HepG2 (cell line): ENCODE measurements around the gene GPT2. TPM values are rescaled to one million over a fixed set of nuclear protein-coding genes. Genes with fewer than 3 reads are reported as not detected.

Experiments
- ATAC-seq: fragments of 200-7000 bp; cut with Tn5 transposase; 3 replicates; pipeline ENCODE4 v1.9.1; 2020; ENCODE audit warnings: mild to moderate bottlenecking, moderate library complexity
- BruUV-seq: library from RNA; stranded (reverse); fragments of 400-500 nt; replicated peaks from 2 replicates; lab custom pipeline; 2021; lab: Mats Ljungman, UMichigan
- CTCF ChIA-PET: fragments of 300-600 bp; formaldehyde crosslinking; extraction: SDS; loops from one replicate; lab custom pipeline; 2021; ENCODE audit warnings: low total read pairs, inconsistent platforms, low intra/inter-chr PET ratio; lab: Yijun Ruan, JAX
- POLR2A ChIA-PET: fragments of 350-600 bp; sonication (Branson Sonifier 250); formaldehyde crosslinking; loops from one replicate; lab custom pipeline; 2020; ENCODE audit warnings: antibody characterized with exemption, inconsistent platforms; lab: Yijun Ruan, JAX
- DNase-seq: peaks from one replicate; pipeline ENCODE4 v3.0.0-alpha.2; 2015; ENCODE audit warnings: low spot score
- FAIRE-seq: peaks from 3 replicates; lab custom pipeline; 2011; peaks lifted over from hg19 to GRCh38; lab: Jason Lieb, UNC
- H2AFZ ChIP-seq: one replicate; pipeline ENCODE4 v1.6.1; 2011; ENCODE audit warnings: low read length, inconsistent platforms
- H3K27ac ChIP-seq: fragments of 300-600 bp; 3 replicates; pipeline ENCODE4 v1.8.0; 2011; ENCODE audit warnings: mixed run types, mild to moderate bottlenecking, mixed read lengths, low read length, inconsistent platforms; ENCODE audit not compliant: insufficient read depth; ENCODE audit errors: extremely low read length
- H3K27me3 ChIP-seq, 2 experiments: fragments of 200-600 bp in 1 of 2; 2 replicates in 1 of 2; 3 replicates in 1 of 2; pipeline versions ENCODE4 v1.6.0 to v1.8.0; 2011; ENCODE audit warnings: low read length in 2 of 2, mild to moderate bottlenecking in 2 of 2, moderate library complexity in 2 of 2, inconsistent platforms in 1 of 2; ENCODE audit not compliant: insufficient read depth in 2 of 2, control insufficient read depth in 1 of 2
- H3K36me3 ChIP-seq, 2 experiments: fragments of 200-600 bp in 1 of 2; replicated peaks in 1 of 2; 2 replicates in 1 of 2; 3 replicates in 1 of 2; pipeline versions ENCODE4 v1.5.1 to v1.8.0; 2011; ENCODE audit warnings: low read length in 2 of 2, inconsistent platforms in 1 of 2; ENCODE audit not compliant: insufficient read depth in 2 of 2, control insufficient read depth in 1 of 2
- H3K4me1 ChIP-seq: 2 replicates; pipeline ENCODE4 v1.5.1; 2012; ENCODE audit warnings: low read length, inconsistent platforms; ENCODE audit not compliant: insufficient read depth
- H3K4me2 ChIP-seq: 2 replicates; pipeline ENCODE4 v1.6.0; 2011; ENCODE audit warnings: low read depth, low read length, inconsistent platforms
- H3K4me3 ChIP-seq, 3 experiments: fragments of 200-600 bp in 1 of 3; sonication (generic), shearing (Covaris generic) in 1 of 3; replicated peaks in 1 of 3; 2 replicates each; pipeline ENCODE4 v1.5.1; 2011 to 2016; ENCODE audit warnings: low read length in 3 of 3, inconsistent platforms in 2 of 3, low read depth in 2 of 3, mild to moderate bottlenecking in 2 of 3, control low read depth in 1 of 3, mixed read lengths in 1 of 3; ENCODE audit not compliant: insufficient read depth in 1 of 3
- H3K79me2 ChIP-seq: one replicate; pipeline ENCODE4 v1.6.1; 2011; ENCODE audit warnings: low read length, inconsistent platforms; ENCODE audit not compliant: insufficient read depth
- H3K9ac ChIP-seq: 2 replicates; pipeline ENCODE4 v1.6.0; 2011; ENCODE audit warnings: mild to moderate bottlenecking, low read depth, low read length, inconsistent platforms; ENCODE audit not compliant: insufficient read depth
- H3K9me3 ChIP-seq: 2 replicates; pipeline ENCODE4 v1.5.1; 2012; ENCODE audit warnings: mild to moderate bottlenecking, low read length
- H4K20me1 ChIP-seq: 2 replicates; pipeline ENCODE4 v1.6.0; 2011; ENCODE audit warnings: inconsistent platforms, mild to moderate bottlenecking, low read length, moderate library complexity; ENCODE audit not compliant: insufficient read depth
- ATF3 ChIP-seq: sonication (generic); formaldehyde crosslinking; IDR thresholded peaks from 2 replicates; pipeline ENCODE4 v1.4.0; 2020; ENCODE audit warnings: missing genetic modification reagents
- E2F5 ChIP-seq: sonication (generic); formaldehyde crosslinking; conservative IDR thresholded peaks from 2 replicates; pipeline ENCODE4 v1.4.0; 2020; ENCODE audit warnings: missing genetic modification reagents
- EZH2 ChIP-seq: conservative IDR thresholded peaks from 2 replicates; pipeline ENCODE4 v1.6.1; 2012; ENCODE audit warnings: mild to moderate bottlenecking, low read depth, low read length, moderate library complexity
- GABPA ChIP-seq, 2 experiments: IDR thresholded peaks; 2 replicates each; pipeline ENCODE4 v1.6.1; 2011 to 2016; ENCODE audit warnings: low read depth in 2 of 2, low read length in 1 of 2, missing biosample characterization in 1 of 2, missing genetic modification characterization in 1 of 2
- NR1H2 ChIP-seq: sonication (generic); formaldehyde crosslinking; IDR thresholded peaks from 2 replicates; pipeline ENCODE4 v1.8.1; 2022; ENCODE audit warnings: low read depth, missing genetic modification reagents, borderline replicate concordance
- RFXAP ChIP-seq: sonication (generic); formaldehyde crosslinking; IDR thresholded peaks from 2 replicates; pipeline ENCODE4 v1.4.0; 2020; ENCODE audit warnings: missing genetic modification reagents, borderline replicate concordance
- SMARCC2 ChIP-seq: fragments of 450-650 bp; IDR thresholded peaks from 2 replicates; pipeline ENCODE4 v1.6.1; 2017; ENCODE audit warnings: antibody characterized with exemption, mild to moderate bottlenecking
- SP1 ChIP-seq, 2 experiments: fragments of 450-650 bp in 1 of 2; sonication (generic) in 1 of 2; formaldehyde crosslinking in 1 of 2; IDR thresholded peaks; 2 replicates each; pipeline versions ENCODE4 v1.4.0 to v1.6.1; 2016 to 2020; ENCODE audit warnings: missing genetic modification reagents in 1 of 2
- ZBTB43 ChIP-seq: sonication (generic); formaldehyde crosslinking; conservative IDR thresholded peaks from 2 replicates; pipeline ENCODE4 v1.4.0; 2020; ENCODE audit warnings: missing genetic modification reagents
- ZFP82 ChIP-seq: sonication (generic); formaldehyde crosslinking; IDR thresholded peaks from 2 replicates; pipeline ENCODE4 v1.5.1; 2020; ENCODE audit warnings: mild to moderate bottlenecking, missing genetic modification reagents, borderline replicate concordance
- ZNF124 ChIP-seq: sonication (generic); formaldehyde crosslinking; IDR thresholded peaks from 2 replicates; pipeline ENCODE4 v1.4.0; 2020; ENCODE audit warnings: missing genetic modification reagents
- ZNF20 ChIP-seq: sonication (generic); formaldehyde crosslinking; IDR thresholded peaks from 2 replicates; pipeline ENCODE4 v1.4.0; 2020; ENCODE audit warnings: mild to moderate bottlenecking, moderate library complexity, missing genetic modification reagents
- ZNF329 ChIP-seq: sonication (generic); formaldehyde crosslinking; IDR thresholded peaks from 2 replicates; pipeline ENCODE4 v1.9.0; 2021; ENCODE audit warnings: low read depth, mild to moderate bottlenecking, missing genetic modification reagents
- ZNF576 ChIP-seq: sonication (generic); formaldehyde crosslinking; IDR thresholded peaks from 2 replicates; pipeline ENCODE4 v1.4.0; 2020; ENCODE audit warnings: mild to moderate bottlenecking, missing genetic modification reagents
- ZNF782 ChIP-seq: sonication (generic); formaldehyde crosslinking; IDR thresholded peaks from 2 replicates; pipeline ENCODE4 v1.4.0; 2020; ENCODE audit warnings: missing genetic modification reagents, mild to moderate bottlenecking, borderline replicate concordance
- WGBS: methylation state at CpG from one replicate; pipeline ENCODE4 v1.1.6; 2017; ENCODE audit warnings: low lambda C conversion rate; 5-methylcytosine and 5-hydroxymethylcytosine counted together
- in situ Hi-C: cut with HindIII; loops from 2 replicates; pipeline ENCODE4 v1.10.0; 2017; ENCODE audit warnings: low pct_unique_long_range_greater_than_20kb; ENCODE audit not compliant: extremely low pct_ligation_motif_present
- intact Hi-C: fragments of 100-400 bp; cut with micrococcal nuclease; formaldehyde crosslinking; loops from one replicate; pipeline ENCODE4 v1.10.0; 2022; ENCODE audit not compliant: unreplicated experiment
- polyA plus RNA-seq, 8 experiments: library from polyadenylated mRNA; depleted of rRNA in 3 of 8; stranded (reverse) in 7 of 8; unstranded in 1 of 8; fragments of >200 nt; fragmentation: Illumina TruSeq in 4 of 8; extraction: Trizol in 4 of 8; gene quantifications; 2 replicates each; pipeline versions ENCODE4 v1.2.1 to v1.2.3, GENCODE V29; 2011 to 2016; ENCODE audit warnings: low read depth in 4 of 8, missing spikeins in 1 of 8, mixed read lengths in 1 of 8; ENCODE audit not compliant: insufficient read depth in 1 of 8
- total RNA-seq, 5 experiments: library from RNA; depleted of rRNA; stranded (reverse); fragments of >200 nt; fragmentation: Illumina TruSeq; extraction: Trizol; gene quantifications; 2 replicates each; pipeline ENCODE4 v1.2.3, GENCODE V29; 2016; ENCODE audit warnings: low read depth in 1 of 5

Gene GPT2
- total and polyA plus RNA-seq, 2 of the 13 experiments (the other 11 are each of a cell fraction or from before 2014, with no cell fraction given) = 138 to 267 TPM

GRCh38 chr16:46843898-46844642, 40.1 kb upstream of the GPT2 start:
- no TSS peak for BruUV-seq
- Histone ChIP-seq H3K9me3 (no peaks in the 10 kb centered on the region), H3K27ac (no peak overlapping the region), H3K27me3 (no peaks in the 10 kb centered on the region), H3K36me3 (no peaks in the 10 kb centered on the region), H2AFZ (no peak overlapping the region), H3K9ac (no peak overlapping the region), H3K4me2 (no peak overlapping the region), H4K20me1 (no peaks in the 10 kb centered on the region), H3K4me3 (no peak overlapping the region), H3K79me2 (no peaks in the 10 kb centered on the region), H3K4me1 (peaks cover 38% of the 10 kb centered on the region)
- FAIRE-seq (no peak), ATAC-seq (no peak; the same call in 2 of the 3 replicates), DNase-seq (no peak)
- POLR2A ChIA-PET = interaction anchor here (0.6 kb wide), 1 partner anchor 127 kb away, joined by 6 read pairs; no protein-coding TSS in a partner anchor
- CTCF ChIA-PET = no interaction called here
- TF ChIP-seq NR1H2 (CRISPR knock-in tag) (no peak), ZNF782 (no peak), ZFP82 (CRISPR knock-in tag) (no peak), ZNF576 (CRISPR knock-in tag) (no peak), ZNF329 (no peak), ATF3 (no peak), ZBTB43 (CRISPR knock-in tag) (no peak), ZNF20 (CRISPR knock-in tag) (no peak), EZH2 (no peak), SMARCC2 (no peak), ZNF124 (CRISPR knock-in tag) (no peak), SP1 (IDR thresholded peaks at IDR 0.05) (no peak), SP1 (CRISPR knock-in tag; IDR thresholded peaks at IDR 0.05) (no peak), RFXAP (CRISPR knock-in tag) (no peak), GABPA (IDR thresholded peaks at IDR 0.05; ENCODE audit: low read depth, low read length) (no peak), GABPA (CRISPR knock-in tag; IDR thresholded peaks at IDR 0.05; ENCODE audit: low read depth) (no peak), E2F5 (CRISPR knock-in tag) (no peak)
- WGBS = 87% methylated on average over 52 of the region's 74 CpGs
- intact Hi-C loops (no loop called here), in situ Hi-C loops (no loop called here)
